Activated CD4-positive, alpha-beta T cell treated with anti-CD3 and anti-CD28 coated beads for 4 hours (primary cell): Measurements from ENCODE around the gene DMKN.

ENCODE experiments used
- DNase-seq, 2 donors: peaks; one replicate each; pipeline ENCODE4 v3.0.0-alpha.2; 2020

DMKN gene

GRCh38 chr19:35521124-35521743 lies 7.8 kb upstream of the DMKN start:
- DNase-seq = no peak

DNA sequence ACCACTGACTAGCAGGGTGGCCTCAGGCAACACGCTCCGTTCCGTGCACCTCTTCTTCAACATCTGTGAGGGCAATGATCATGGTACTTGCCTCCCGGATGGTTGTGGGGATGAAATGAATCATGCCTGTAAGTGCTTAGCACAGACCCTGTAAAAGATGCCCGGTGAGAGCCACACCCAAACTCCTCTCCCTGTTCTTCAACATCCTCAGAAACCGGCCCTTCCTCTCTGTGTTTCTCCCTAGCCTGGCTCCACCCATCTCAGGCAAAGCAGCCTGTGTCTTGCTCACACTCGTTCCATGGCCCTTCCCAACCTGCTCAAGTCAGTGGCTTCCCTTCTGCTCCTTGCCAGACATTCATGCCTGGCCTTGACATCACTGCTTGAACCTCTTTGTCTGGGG lies 5.8 kb upstream of the DMKN start:
- no peak for DNase-seq

- DNase-seq = no peak
Observed at GRCh38 chr19:35518313-35518712, 4.9 kb upstream of the DMKN start.

DNA sequence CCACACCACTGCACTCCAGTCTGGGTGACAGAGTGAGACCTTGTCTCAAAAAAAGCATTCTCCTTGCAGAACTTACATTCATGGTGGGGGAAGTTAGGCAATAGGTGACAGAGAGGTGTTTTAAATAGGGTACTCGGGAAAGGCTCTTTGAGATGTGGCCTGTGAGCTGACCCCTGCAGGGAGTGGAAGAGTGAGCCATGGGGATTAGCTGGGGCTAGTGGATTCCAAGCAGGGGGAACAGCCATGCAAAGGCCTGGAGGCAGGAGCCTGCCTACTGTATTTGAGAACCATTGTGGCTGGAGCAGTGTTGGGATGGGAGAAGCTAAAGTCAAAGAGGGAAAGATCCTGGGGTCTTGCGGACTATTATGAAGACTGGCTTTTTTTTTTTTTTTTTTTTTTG lies 3.9 kb upstream of the DMKN start:
- DNase-seq = no peak

DNA sequence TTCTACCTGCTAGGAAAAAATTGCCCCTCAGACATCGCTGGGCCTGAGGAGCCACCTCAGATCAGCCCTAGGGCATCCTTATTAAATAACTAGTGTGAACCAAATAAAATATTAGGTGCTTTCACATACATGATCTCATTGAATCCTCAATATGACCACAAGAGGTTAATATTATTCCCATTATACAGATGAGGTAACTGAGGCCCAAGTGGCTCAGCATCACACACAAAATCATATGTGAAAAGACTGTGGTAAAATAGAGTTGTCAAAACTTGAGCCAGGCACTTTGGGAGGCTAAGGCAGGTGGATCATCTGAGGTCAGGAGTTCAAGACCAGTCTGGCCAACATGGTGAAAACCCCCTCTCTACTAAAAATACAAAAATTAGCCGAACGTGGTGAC lies 2.9 kb upstream of the DMKN start:
- no peak for DNase-seq

- DNase-seq = no peak
Observed at GRCh38 chr19:35514282-35514809, 897 bp upstream of the DMKN start.

GRCh38 chr19:35512831-35513627 lies 420 bp downstream of the DMKN start:
- no peak for DNase-seq

GRCh38 chr19:35511337-35511736 lies 2.1 kb downstream of the DMKN start:
- DNase-seq = no peak

DNA sequence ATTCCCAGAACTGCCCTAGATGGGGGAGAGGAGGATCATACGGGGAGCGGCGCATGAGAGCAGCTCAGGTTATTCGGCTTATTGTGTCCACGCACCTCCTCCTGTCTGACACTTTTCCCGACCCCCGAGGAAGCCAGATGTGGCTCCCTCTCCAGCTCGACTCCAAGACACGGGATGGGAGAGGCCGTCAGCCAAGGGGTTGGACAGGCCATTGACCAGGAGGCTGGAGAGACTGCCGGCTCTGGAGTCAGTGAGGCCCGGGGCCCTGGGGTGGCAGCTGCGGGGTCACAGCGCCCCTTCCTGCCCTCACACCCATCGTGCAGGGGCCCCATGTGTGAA lies 2.9 kb downstream of the DMKN start:
- DNase-seq = no peak

DNA sequence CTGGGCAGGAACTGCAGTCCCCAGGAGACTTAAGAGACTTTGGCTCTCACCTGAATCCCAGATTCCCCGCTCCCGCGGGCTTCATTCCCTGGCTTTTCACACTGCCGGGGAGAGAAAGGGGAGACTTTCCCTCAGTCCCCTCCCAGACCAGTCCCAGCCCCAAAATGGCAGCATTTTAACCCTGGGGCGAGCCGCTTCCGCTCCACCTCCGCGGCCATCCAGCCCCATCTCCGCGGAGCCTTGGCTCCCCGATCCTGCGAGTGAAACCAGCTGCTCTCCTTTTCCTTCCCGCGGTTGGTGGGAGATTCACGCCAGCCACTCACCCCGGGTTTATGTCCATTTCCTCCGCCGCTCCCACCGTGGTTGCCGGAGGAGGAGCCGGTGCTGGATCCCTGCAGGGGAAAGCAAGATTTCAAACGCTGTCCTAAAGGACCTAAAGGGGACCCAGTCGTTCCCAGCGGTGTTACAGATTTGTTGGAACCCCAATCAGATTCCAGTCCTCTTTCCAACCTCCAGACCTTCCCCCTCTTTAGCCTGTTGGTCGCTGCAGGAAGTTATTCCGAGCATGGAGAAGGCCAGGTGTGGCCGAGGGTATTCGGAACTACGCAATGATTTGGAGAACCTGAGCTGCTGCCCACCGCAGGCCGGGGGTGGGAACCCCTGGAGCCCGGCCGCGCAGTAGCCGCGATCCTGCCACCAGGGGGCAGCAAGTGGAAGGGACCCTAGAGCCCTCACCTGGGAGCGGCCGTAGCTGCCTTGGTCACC lies 3.4 kb downstream of the DMKN start:
- peak; percentile 62 to 78 for DNase-seq

GRCh38 chr19:35509018-35509652 lies 4.3 kb downstream of the DMKN start:
- DNase-seq = peak; percentile 30 to 33

- no peak for DNase-seq
Observed at GRCh38 chr19:35508129-35508528, 5.3 kb downstream of the DMKN start.

DNA sequence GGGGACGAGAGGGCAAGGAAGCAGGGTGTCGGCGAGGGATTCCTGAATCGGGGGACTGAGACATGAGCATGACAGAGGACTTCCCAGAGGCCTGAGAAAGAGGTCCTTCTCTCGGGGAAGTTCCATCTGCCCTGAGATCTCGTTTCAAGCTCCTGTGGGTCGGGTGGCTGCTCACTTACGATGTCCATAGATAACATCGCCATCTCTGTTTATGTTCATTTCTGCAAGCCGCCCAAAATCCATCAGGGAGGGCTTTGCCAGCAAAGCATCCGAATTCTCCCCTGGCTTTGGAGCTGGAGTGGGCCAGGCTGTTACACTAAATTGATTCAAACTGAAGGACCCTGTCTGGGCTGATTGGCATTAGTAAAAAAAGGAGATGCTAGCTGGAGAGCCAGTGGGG lies 5.9 kb downstream of the DMKN start:
- DNase-seq = no peak

DNA sequence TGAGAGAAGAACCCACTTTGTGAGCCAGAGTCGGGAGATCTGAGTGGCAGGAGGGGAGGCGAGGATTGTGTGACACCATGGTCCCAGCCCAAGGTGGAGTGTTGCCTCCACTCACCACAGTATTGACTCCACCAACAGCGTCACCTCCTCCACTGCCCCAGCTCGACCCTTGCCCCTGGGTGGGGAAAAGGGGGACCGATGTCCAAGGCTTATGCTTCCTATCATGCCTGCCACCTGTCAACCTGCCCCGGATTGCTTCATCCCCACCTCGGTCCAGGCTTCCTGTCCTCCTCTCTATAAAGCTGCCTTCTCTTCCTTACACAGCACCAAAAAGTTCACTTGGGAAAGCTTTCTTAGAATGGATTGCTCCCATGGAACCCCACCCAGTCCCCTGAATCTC lies 7.4 kb downstream of the DMKN start:
- DNase-seq = no peak

GRCh38 chr19:35502751-35503150 lies 10.7 kb downstream of the DMKN start:
- DNase-seq = no peak

DNA sequence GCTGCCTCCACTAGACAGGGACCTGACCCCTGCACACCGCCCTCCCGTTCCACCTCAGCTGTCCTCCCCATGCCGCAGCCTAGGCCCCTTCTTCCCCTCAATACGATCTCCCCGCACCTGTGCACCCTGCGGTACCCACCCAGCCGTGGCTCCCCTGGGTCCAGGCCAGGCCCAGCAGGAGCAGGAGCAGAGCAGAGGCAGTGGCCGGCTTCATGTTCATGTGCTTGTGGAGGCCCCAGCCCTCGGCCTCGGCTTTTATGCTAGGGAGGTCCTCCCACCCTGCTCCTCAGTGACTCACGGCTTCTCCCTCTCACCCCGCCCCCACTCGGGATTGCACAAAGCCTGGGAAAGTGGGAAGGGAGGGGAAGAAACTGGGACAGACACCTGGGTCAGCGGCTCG lies 11.8 kb downstream of the DMKN start:
- no peak for DNase-seq

DNA sequence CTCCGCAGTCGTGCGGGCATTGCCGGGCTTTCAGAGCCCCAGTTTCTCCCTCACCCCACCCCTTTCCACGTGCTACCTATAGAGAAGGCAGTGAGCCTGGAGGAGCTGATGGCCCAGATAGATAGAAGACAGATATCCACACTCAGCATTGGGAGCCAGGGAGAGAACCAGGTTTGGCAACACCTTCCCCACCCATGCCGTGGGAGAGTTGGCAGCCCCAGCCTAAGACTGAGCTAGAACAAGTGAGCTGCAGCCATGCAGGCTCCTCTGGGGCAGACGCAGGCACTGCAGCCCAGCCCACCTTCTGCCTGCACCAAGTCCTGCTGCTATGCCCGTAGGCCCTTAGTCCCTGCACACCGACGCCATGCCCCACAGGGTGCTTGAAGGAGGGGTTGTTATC lies 12.8 kb downstream of the DMKN start:
- no peak for DNase-seq

DNA sequence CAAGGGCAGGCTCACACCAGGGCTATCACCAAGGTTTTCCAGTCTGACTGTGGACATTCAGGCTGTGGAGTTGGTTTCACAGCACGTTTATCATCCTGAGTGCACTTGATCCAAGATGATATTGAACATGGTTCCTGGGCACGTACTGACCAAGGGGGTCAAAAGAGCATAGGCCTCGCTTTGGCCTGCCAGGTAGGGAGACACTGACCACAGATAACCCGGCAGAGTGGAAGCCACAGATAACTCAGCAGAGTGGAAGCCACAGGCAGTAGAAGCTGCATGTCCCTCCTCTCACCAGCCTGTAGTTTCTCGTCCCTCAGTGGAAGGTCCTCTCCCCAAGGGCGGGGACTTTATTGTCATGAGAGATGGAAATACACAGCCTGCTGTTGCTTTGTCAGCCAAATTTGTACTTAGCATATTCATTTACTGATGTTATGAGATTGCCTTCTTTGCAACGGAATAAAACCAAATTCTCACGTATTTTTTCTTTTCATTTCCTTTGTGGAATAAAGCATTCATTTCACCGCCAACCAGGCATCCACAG lies 14.4 kb downstream of the DMKN start:
- no peak for DNase-seq

- DNase-seq = no peak
Observed at GRCh38 chr19:35498220-35498619, 15.2 kb downstream of the DMKN start.

DNA sequence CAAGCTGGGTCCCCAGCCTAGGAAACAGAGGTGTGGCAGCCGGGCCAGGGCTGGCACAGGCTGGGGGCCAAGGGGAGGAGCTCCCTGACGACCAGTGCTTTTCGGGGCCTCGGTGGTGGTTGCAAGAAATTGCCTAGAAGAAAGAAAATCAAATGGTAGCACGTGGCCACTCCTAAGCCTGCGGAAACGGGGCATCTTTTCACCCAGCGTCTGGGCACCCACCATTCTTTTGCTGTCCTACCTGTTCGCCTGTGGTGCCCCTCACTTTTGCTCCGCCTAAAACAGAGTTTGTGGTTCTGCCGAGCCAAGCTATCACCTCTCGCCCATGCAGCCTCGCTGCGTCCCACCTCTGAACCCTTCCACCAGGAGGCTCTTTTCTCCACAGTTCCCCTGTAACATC lies 16.0 kb downstream of the DMKN start:
- no peak for DNase-seq

GRCh38 chr19:35495107-35496064 lies 18.1 kb downstream of the DMKN start:
- peak; percentile 87 to 92 for DNase-seq

GRCh38 chr19:35493971-35494370 lies 19.5 kb downstream of the DMKN start:
- DNase-seq = no peak
